Vagina (tissue), 2 donors: Measurements from ENCODE around the gene SDHAF4. TPM values are rescaled to one million over a fixed set of nuclear protein-coding genes. Genes with fewer than 3 reads are reported as not detected.
"Not testable (repeated sequence)": the region's sequence is repeated elsewhere in the genome, so short reads cannot be mapped to it uniquely, and the experiment has no call there.

Experiments used
- DNase-seq, 2 donors: peaks; one replicate each; pipeline ENCODE4 v3.0.0-alpha.2; 2017; ENCODE audit errors: extremely low spot score in 2 of 2
- H3K27ac ChIP-seq: fragments of 200-600 bp; sonication (generic); one replicate; pipeline ENCODE4 v1.5.1; 2019
- H3K27me3 ChIP-seq: fragments of 200-600 bp; sonication (generic); one replicate; pipeline ENCODE4 v1.5.1; 2019
- H3K36me3 ChIP-seq, 2 donors: fragments of 200-600 bp; sonication (generic); one replicate each; pipeline ENCODE4 v1.5.1; 2017 to 2019
- H3K4me1 ChIP-seq: fragments of 200-600 bp; sonication (generic); one replicate; pipeline ENCODE4 v1.5.1; 2019
- H3K4me3 ChIP-seq, 2 donors: fragments of 200-600 bp; sonication (generic); 1 replicate in 1 of 2; 2 replicates in 1 of 2; pipeline ENCODE4 v1.5.1; 2016 to 2019
- H3K9me3 ChIP-seq: fragments of 200-600 bp; sonication (generic); one replicate; pipeline ENCODE4 v1.5.1; 2019
- POLR2A ChIP-seq, 2 donors: fragments of 450-650 bp; IDR thresholded peaks; one replicate each; pipeline ENCODE4 v1.6.1; 2017; ENCODE audit warnings: antibody characterized with exemption in 2 of 2, mild to moderate bottlenecking in 2 of 2, moderate library complexity in 2 of 2
- POLR2AphosphoS5 ChIP-seq, 2 donors: sonication (generic); formaldehyde crosslinking; IDR thresholded peaks; one replicate each; pipeline ENCODE4 v1.9.0; 2017; ENCODE audit warnings: antibody characterized with exemption in 2 of 2, mild to moderate bottlenecking in 2 of 2, low read depth in 1 of 2; ENCODE audit not compliant: insufficient read depth in 1 of 2
- intact Hi-C: fragments of 100-400 bp; cut with DNase I; formaldehyde crosslinking; loops from one replicate; pipeline ENCODE4 v1.15.1; 2023
- total RNA-seq: library from RNA; depleted of rRNA; stranded (reverse); fragments of >200 nt; gene quantifications from one replicate; pipeline ENCODE4 v1.2.3, GENCODE V29; 2016
- TF ChIP-seq, protein P1 (sequence below), 3 experiments: fragments of 450-650 bp in 2 of 3; fragments of 200-600 bp in 1 of 3; sonication (generic) in 1 of 3; IDR thresholded peaks; one replicate each; pipeline ENCODE4 v1.5.1; 2017 to 2019; ENCODE audit warnings: antibody characterized with exemption in 3 of 3, mild to moderate bottlenecking in 2 of 3, moderate library complexity in 2 of 3

SDHAF4 gene
- total RNA-seq, 1 donor from 2014 or later, result 5.6 TPM

DNA sequence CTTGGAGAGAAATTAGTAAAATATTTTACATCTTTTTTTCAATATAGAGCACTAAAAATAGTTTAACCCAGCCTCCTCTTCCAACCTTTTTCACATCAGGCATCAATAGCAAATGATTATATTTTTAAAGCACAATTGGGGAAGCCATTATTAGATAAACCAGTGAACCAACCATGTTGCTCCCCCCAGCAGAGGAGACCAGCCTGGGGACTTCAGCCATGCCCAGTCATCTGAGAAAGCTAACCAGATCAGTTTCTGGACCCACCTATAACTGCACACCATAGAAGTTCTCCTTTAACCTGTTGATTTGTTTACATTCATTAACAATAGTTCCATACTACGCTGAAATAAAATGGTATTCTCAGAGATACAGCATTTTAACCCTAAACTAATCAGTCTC is 13.8 kb upstream of the SDHAF4 start:
- Histone ChIP-seq H3K9me3 (no peaks in the 10 kb centered on the region), H3K36me3 (no peaks in the 10 kb centered on the region), H3K27ac (no peak overlapping the region), H3K4me3 (no peak overlapping the region), H3K4me1 (no peaks in the 10 kb centered on the region), H3K27me3 (no peaks in the 10 kb centered on the region)
- intact Hi-C loops, result no loop called here
- TF ChIP-seq POLR2A (IDR thresholded peaks at IDR 0.05) (no peak), POLR2AphosphoS5 (IDR thresholded peaks at IDR 0.05; ENCODE audit: insufficient read depth in 1 of 2, low read depth in 1 of 2) (no peak)
- TF ChIP-seq, protein P1, sequence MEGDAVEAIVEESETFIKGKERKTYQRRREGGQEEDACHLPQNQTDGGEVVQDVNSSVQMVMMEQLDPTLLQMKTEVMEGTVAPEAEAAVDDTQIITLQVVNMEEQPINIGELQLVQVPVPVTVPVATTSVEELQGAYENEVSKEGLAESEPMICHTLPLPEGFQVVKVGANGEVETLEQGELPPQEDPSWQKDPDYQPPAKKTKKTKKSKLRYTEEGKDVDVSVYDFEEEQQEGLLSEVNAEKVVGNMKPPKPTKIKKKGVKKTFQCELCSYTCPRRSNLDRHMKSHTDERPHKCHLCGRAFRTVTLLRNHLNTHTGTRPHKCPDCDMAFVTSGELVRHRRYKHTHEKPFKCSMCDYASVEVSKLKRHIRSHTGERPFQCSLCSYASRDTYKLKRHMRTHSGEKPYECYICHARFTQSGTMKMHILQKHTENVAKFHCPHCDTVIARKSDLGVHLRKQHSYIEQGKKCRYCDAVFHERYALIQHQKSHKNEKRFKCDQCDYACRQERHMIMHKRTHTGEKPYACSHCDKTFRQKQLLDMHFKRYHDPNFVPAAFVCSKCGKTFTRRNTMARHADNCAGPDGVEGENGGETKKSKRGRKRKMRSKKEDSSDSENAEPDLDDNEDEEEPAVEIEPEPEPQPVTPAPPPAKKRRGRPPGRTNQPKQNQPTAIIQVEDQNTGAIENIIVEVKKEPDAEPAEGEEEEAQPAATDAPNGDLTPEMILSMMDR (IDR thresholded peaks at IDR 0.05), result no peak
- no peak for DNase-seq

DNA sequence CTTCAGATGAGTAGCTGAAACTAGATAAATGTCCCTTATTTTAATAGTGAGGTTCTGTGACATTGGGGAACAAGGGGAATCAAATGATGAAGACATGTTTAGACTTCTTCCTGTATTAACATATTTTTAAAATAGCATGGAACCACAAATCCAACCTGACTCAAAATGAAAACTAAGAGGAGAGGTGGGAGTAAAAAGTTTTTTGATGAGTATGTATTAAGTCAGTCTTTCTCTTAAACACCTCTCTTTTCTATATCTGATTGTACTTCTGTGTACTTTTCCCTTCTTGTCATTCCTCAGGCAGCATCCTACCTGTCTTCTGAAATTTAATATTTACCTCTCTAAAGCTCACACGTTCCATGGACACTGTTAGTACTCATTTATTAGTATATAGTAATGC is 8.7 kb upstream of the SDHAF4 start:
- no peak overlapping the region for H3K4me3 ChIP-seq
- intact Hi-C loops, result no loop called here
- TF ChIP-seq, protein P1 (IDR thresholded peaks at IDR 0.05), result no peak
- TF ChIP-seq POLR2AphosphoS5 (IDR thresholded peaks at IDR 0.05; ENCODE audit: insufficient read depth in 1 of 2, low read depth in 1 of 2), result no peak
- TF ChIP-seq POLR2A (IDR thresholded peaks at IDR 0.05), result no peak

DNA sequence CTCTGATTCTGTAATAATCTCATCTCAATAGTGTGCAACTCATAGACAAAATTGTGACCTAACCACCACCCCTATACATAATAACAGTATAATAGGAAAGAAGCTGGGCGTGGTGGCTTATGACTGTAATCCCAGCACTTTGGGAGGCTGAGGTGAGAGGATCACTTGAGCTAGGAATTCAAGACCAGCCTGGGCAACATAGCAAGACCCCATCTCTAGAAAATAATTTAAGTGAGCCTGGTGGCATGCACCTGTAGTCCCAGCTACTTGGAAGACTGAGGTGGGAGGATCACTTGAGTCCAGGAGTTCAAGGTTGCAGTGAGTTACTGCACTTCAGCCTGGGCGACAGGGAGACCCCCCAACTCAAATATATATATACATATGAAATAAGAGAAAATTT is 4.3 kb upstream of the SDHAF4 start:
- H3K36me3 ChIP-seq, H3K27me3 ChIP-seq, H3K4me1 ChIP-seq, DNase-seq, H3K4me3 ChIP-seq, H3K9me3 ChIP-seq, H3K27ac ChIP-seq, intact Hi-C loops: not testable (repeated sequence)

More for the DNA sequence above, 8.7 kb upstream of the SDHAF4 start:
- H3K36me3 ChIP-seq, result no peaks in the 10 kb centered on the region
- H3K4me1 ChIP-seq, result no peaks in the 10 kb centered on the region
- no peak overlapping the region for H3K27ac ChIP-seq
- H3K27me3 ChIP-seq, result no peaks in the 10 kb centered on the region
- no peaks in the 10 kb centered on the region for H3K9me3 ChIP-seq
- no peak for DNase-seq

DNA sequence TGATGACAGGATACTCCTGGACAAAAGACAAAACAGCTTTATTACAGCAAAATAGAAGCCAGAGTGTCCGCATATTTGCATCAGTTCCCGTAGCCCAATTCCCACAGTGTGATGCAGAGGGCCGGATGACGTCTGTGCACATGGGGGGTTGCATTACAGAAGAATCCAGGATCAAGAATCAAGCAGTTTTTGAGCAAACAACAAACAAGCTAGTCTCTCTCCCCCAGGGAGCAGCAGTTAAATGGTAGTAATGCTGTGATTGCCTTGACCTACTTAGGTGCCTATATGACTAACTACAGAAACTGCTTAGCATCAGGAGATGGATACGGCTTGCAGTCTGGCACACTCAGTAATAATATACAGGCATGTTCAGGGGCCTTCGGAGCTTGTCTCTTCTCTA is 3.2 kb upstream of the SDHAF4 start:
- Histone ChIP-seq H3K27ac (no peak overlapping the region), H3K4me3 (no peak overlapping the region), H3K36me3 (no peaks in the 10 kb centered on the region), H3K4me1 (peaks cover 11% of the 10 kb centered on the region), H3K9me3 (no peaks in the 10 kb centered on the region), H3K27me3 (no peaks in the 10 kb centered on the region)
- TF ChIP-seq, protein P1 (IDR thresholded peaks at IDR 0.05), result no peak
- TF ChIP-seq POLR2AphosphoS5 (IDR thresholded peaks at IDR 0.05; ENCODE audit: insufficient read depth in 1 of 2, low read depth in 1 of 2), result no peak
- TF ChIP-seq POLR2A (IDR thresholded peaks at IDR 0.05), result no peak
- intact Hi-C loops, result no loop called here
- no peak for DNase-seq

DNA sequence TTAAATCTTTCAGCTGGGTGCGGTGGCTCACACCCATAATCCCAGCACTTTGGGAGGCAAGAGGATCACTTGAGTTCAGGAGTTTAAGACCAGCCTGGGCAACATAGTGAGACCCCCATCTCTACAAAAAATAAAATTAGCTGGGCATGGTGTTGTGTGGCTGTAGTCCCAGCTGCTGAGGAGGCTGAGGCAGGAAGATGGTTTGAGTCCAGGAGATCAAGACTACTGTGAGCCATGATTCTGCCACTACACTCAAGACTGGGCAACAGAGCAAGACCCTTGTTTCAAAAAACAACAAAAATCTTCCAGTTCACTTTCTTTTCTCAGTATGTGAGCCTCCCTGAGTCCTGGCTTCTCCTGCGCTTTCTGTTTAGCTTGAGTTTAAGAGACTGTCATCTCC is 7.9 kb downstream of the SDHAF4 start:
- H3K9me3 ChIP-seq, result no peaks in the 10 kb centered on the region
- H3K36me3 ChIP-seq, result no peaks in the 10 kb centered on the region
- no peaks in the 10 kb centered on the region for H3K27me3 ChIP-seq
- TF ChIP-seq, protein P1 (IDR thresholded peaks at IDR 0.05), result no peak
- no peak for TF ChIP-seq POLR2AphosphoS5 (IDR thresholded peaks at IDR 0.05; ENCODE audit: insufficient read depth in 1 of 2, low read depth in 1 of 2)
- TF ChIP-seq POLR2A (IDR thresholded peaks at IDR 0.05), result no peak
- intact Hi-C loops, result no loop called here
- H3K4me3 ChIP-seq, result no peak overlapping the region
- no peak for DNase-seq
- H3K27ac ChIP-seq, result no peak overlapping the region
- no peaks in the 10 kb centered on the region for H3K4me1 ChIP-seq
